ENCODE data around the gene CPM.
"Not testable (repeated sequence)": the region's sequence is repeated elsewhere in the genome, so short reads cannot be mapped to it uniquely, and the experiment has no call there.

Gene CPM

GRCh38 chr12:68841717-68842116, 91.3 kb downstream of the CPM start:
- intact Hi-C loops (cut with DNase I) = no loop called here
- no peak for DNase-seq

- intact Hi-C loops (cut with DNase I); DNase-seq: not testable (repeated sequence)
Observed at GRCh38 chr12:68841175-68841574, 91.8 kb downstream of the CPM start.

GRCh38 chr12:68839183-68840147, 93.5 kb downstream of the CPM start:
- intact Hi-C loops (cut with DNase I) = no loop called here
- DNase-seq = no peak

GRCh38 chr12:68838046-68838886, 94.7 kb downstream of the CPM start:
- no peak for DNase-seq
- intact Hi-C loops (cut with DNase I) = no loop called here

- no peak for DNase-seq
- intact Hi-C loops (cut with DNase I) = no loop called here
Observed at GRCh38 chr12:68837215-68837614, 95.8 kb downstream of the CPM start.

- intact Hi-C loops (cut with DNase I) = no loop called here
- DNase-seq = peak in 5 of 42 donors; percentile 7 to 40 (median 21)
Observed at GRCh38 chr12:68835333-68835908, 97.5 kb downstream of the CPM start.

GRCh38 chr12:68833508-68833907, 99.5 kb downstream of the CPM start:
- no peak for DNase-seq
- intact Hi-C loops (cut with DNase I) = no loop called here

GRCh38 chr12:68832504-68832867, 100.5 kb downstream of the CPM start:
- DNase-seq = no peak
- intact Hi-C loops (cut with DNase I) = no loop called here

- intact Hi-C loops (cut with DNase I) = no loop called here
- DNase-seq = no peak
Observed at GRCh38 chr12:68831751-68832503, 101.0 kb downstream of the CPM start.

GRCh38 chr12:68831272-68831671, 101.7 kb downstream of the CPM start:
- intact Hi-C loops (cut with DNase I) = no loop called here
- DNase-seq = no peak

- intact Hi-C loops (cut with DNase I) = loop anchor here (10.0 kb wide), 1 partner anchor 326 kb away; no protein-coding TSS in a partner anchor
- DNase-seq = no peak
Observed at GRCh38 chr12:68828672-68829068, 104.3 kb downstream of the CPM start.

GRCh38 chr12:68827895-68828671, 104.9 kb downstream of the CPM start:
- intact Hi-C loops (cut with DNase I) = loop anchor here (10.0 kb wide), 1 partner anchor 327 kb away; no protein-coding TSS in a partner anchor
- no peak for DNase-seq

GRCh38 chr12:68825569-68826217, 107.3 kb downstream of the CPM start:
- intact Hi-C loops (cut with DNase I) = loop anchor here (10.0 kb wide), 1 partner anchor 329 kb away; no protein-coding TSS in a partner anchor

GRCh38 chr12:68824597-68825250, 108.2 kb downstream of the CPM start:
- intact Hi-C loops (cut with DNase I) = loop anchor here (10.0 kb wide), 1 partner anchor 330 kb away; no protein-coding TSS in a partner anchor
- no peak for DNase-seq

More at GRCh38 chr12:68825569-68826217, 107.3 kb downstream of the CPM start:
- DNase-seq = no peak

GRCh38 chr12:68824131-68824530, 108.8 kb downstream of the CPM start:
- intact Hi-C loops (cut with DNase I) = loop anchor here (10.0 kb wide), 1 partner anchor 331 kb away; no protein-coding TSS in a partner anchor
- no peak for DNase-seq

- no peak for DNase-seq
- intact Hi-C loops (cut with DNase I) = loop anchor here (10.0 kb wide), 1 partner anchor 331 kb away; no protein-coding TSS in a partner anchor
Observed at GRCh38 chr12:68823696-68824095, 109.3 kb downstream of the CPM start.
